GM18517 (cell line): ENCODE data around the gene DENND2C.

Experiments used
- ATAC-seq: cut with Tn5 transposase; IDR thresholded peaks from one replicate; pipeline ENCODE4 v1.9.1; 2021; ENCODE audit warnings: mild to moderate bottlenecking, moderate library complexity; ENCODE audit not compliant: unreplicated experiment

Gene DENND2C

GRCh38 chr1:114550336-114550735 is 119.5 kb downstream of the DENND2C start:
- ATAC-seq = no peak

- no peak for ATAC-seq
Observed at GRCh38 chr1:114549137-114549536, 120.7 kb downstream of the DENND2C start.

GRCh38 chr1:114547076-114547475 is 122.8 kb downstream of the DENND2C start:
- no peak for ATAC-seq

GRCh38 chr1:114545796-114546195 is 124.1 kb downstream of the DENND2C start:
- no peak for ATAC-seq

GRCh38 chr1:114545315-114545714 is 124.5 kb downstream of the DENND2C start:
- no peak for ATAC-seq

GRCh38 chr1:114540821-114541220 is 129.0 kb downstream of the DENND2C start:
- ATAC-seq = no peak

GRCh38 chr1:114540272-114540671 is 129.6 kb downstream of the DENND2C start:
- no peak for ATAC-seq

- no peak for ATAC-seq
Observed at GRCh38 chr1:114536043-114536442, 133.8 kb downstream of the DENND2C start.

GRCh38 chr1:114535401-114535800 is 134.4 kb downstream of the DENND2C start:
- ATAC-seq = no peak
